A673 (cell line): ENCODE data around the gene GRK1.

Experiments used
- CTCF ChIP-seq: fragments of 300-800, 200-600 bp; sonication (generic); conservative IDR thresholded peaks from 2 replicates; pipeline ENCODE4 v1.5.1; 2017; ENCODE audit warnings: low read depth, mild to moderate bottlenecking, antibody characterized with exemption, low read length, moderate library complexity, mixed read lengths
- EZH2 ChIP-seq: fragments of 200-600 bp; sonication (generic); IDR thresholded peaks from 2 replicates; pipeline ENCODE4 v1.6.1; 2017; ENCODE audit warnings: borderline replicate concordance, low read depth, mild to moderate bottlenecking, mixed read lengths, antibody characterized with exemption, low read length; ENCODE audit not compliant: poor library complexity, severe bottlenecking

- no peak for TF ChIP-seq CTCF
- no peak for TF ChIP-seq EZH2
Observed at GRCh38 chr13:113620036-113620796, 46.8 kb upstream of the GRK1 start.
